Stimulated activated CD4-positive, alpha-beta T cell treated with anti-CD3 and anti-CD28 coated beads, TNF-alpha, amount 100 ng/mL, for 1 hour (primary cell): ENCODE results near the gene RIPOR3.
"Not testable (repeated sequence)": the region's sequence is repeated elsewhere in the genome, so short reads cannot be mapped to it uniquely, and the experiment has no call there.

Experiments
- DNase-seq, 3 donors: peaks; one replicate each; pipeline ENCODE4 v3.0.0-alpha.2; 2020; ENCODE audit warnings: low read depth in 3 of 3, low spot score in 1 of 3

RIPOR3 gene

GRCh38 chr20:50578061-50578777 lies 113.1 kb downstream of the RIPOR3 start:
- no peak for DNase-seq

GRCh38 chr20:50577175-50578018 lies 113.9 kb downstream of the RIPOR3 start:
- DNase-seq: no peak

GRCh38 chr20:50575865-50576720 lies 115.2 kb downstream of the RIPOR3 start:
- DNase-seq: peak in 2 of 3 donors; percentile 38 to 57

- no peak for DNase-seq
Observed at GRCh38 chr20:50574586-50574985, 116.8 kb downstream of the RIPOR3 start.

GRCh38 chr20:50574108-50574507 lies 117.2 kb downstream of the RIPOR3 start:
- no peak for DNase-seq

GRCh38 chr20:50572938-50573777 lies 118.2 kb downstream of the RIPOR3 start:
- DNase-seq: no peak

- no peak for DNase-seq
Observed at GRCh38 chr20:50571466-50571865, 119.9 kb downstream of the RIPOR3 start.

- DNase-seq: no peak
Observed at GRCh38 chr20:50569864-50570836, 121.2 kb downstream of the RIPOR3 start.

GRCh38 chr20:50569487-50569863 lies 121.9 kb downstream of the RIPOR3 start:
- DNase-seq: not testable (repeated sequence)

GRCh38 chr20:50568549-50568942 lies 122.8 kb downstream of the RIPOR3 start:
- no peak for DNase-seq

GRCh38 chr20:50567860-50568548 lies 123.3 kb downstream of the RIPOR3 start:
- DNase-seq: no peak

GRCh38 chr20:50565871-50566270 lies 125.5 kb downstream of the RIPOR3 start:
- no peak for DNase-seq

GRCh38 chr20:50565383-50565782 lies 126.0 kb downstream of the RIPOR3 start:
- DNase-seq: no peak

GRCh38 chr20:50563133-50563944 lies 128.0 kb downstream of the RIPOR3 start:
- DNase-seq: no peak

- DNase-seq: no peak
Observed at GRCh38 chr20:50562262-50562701, 129.1 kb downstream of the RIPOR3 start.

- peak in 2 of 3 donors; percentile 23 to 35 for DNase-seq
Observed at GRCh38 chr20:50561379-50562078, 129.8 kb downstream of the RIPOR3 start.

GRCh38 chr20:50560867-50561266 lies 130.5 kb downstream of the RIPOR3 start:
- no peak for DNase-seq
